Transverse colon (tissue), 4 donors: ENCODE data around the gene RRBP1. TPM values are rescaled to one million over a fixed set of nuclear protein-coding genes. Genes with fewer than 3 reads are reported as not detected.

Experiments used
- DNase-seq: peaks from one replicate; pipeline ENCODE4 v3.0.0-alpha.2; 2019
- H3K27ac ChIP-seq, 4 donors: fragments of 200-600 bp; sonication (generic); 2 replicates each; pipeline ENCODE4 v1.5.1; 2016 to 2018; ENCODE audit warnings: inconsistent platforms in 4 of 4
- H3K27me3 ChIP-seq: fragments of 200-600 bp; sonication (generic); 2 replicates; pipeline ENCODE4 v1.5.1; 2017; ENCODE audit warnings: inconsistent platforms
- H3K36me3 ChIP-seq, 4 donors: fragments of 200-600 bp; sonication (generic); 2 replicates each; pipeline ENCODE4 v1.5.1; 2017 to 2019; ENCODE audit warnings: inconsistent platforms in 4 of 4
- H3K4me1 ChIP-seq, 4 donors: fragments of 200-600 bp; sonication (generic); 2 replicates each; pipeline ENCODE4 v1.5.1; 2017 to 2020; ENCODE audit warnings: inconsistent platforms in 4 of 4
- H3K4me3 ChIP-seq, 4 donors: fragments of 200-600 bp; sonication (generic); 1 replicate in 1 of 4; 2 replicates in 3 of 4; pipeline versions ENCODE4 v1.5.1 to v1.6.1; 2017 to 2019; ENCODE audit warnings: inconsistent platforms in 4 of 4
- H3K9me3 ChIP-seq, 2 donors: fragments of 200-600 bp; sonication (generic); 2 replicates each; pipeline ENCODE4 v1.5.1; 2017 to 2019; ENCODE audit warnings: inconsistent platforms in 2 of 2
- CTCF ChIP-seq, 5 experiments: fragments of 200-600 bp in 3 of 5; fragments of 450-650 bp in 2 of 5; sonication (generic) in 3 of 5; IDR thresholded peaks; 1 replicate in 2 of 5; 2 replicates in 3 of 5; pipeline ENCODE4 v1.5.1; 2016 to 2017; ENCODE audit warnings: antibody characterized with exemption in 5 of 5, inconsistent platforms in 3 of 5, mild to moderate bottlenecking in 2 of 5, moderate library complexity in 1 of 5
- EP300 ChIP-seq: sonication (generic); formaldehyde crosslinking; IDR thresholded peaks from one replicate; pipeline ENCODE4 v1.6.1; 2017; ENCODE audit warnings: antibody characterized with exemption, low read depth
- POLR2A ChIP-seq: fragments of 450-650 bp; IDR thresholded peaks from one replicate; pipeline ENCODE4 v1.6.1; 2016; ENCODE audit warnings: antibody characterized with exemption, mild to moderate bottlenecking, moderate library complexity
- POLR2AphosphoS5 ChIP-seq, 3 donors: sonication (generic); formaldehyde crosslinking; IDR thresholded peaks; one replicate each; pipeline ENCODE4 v1.6.1; 2016; ENCODE audit warnings: antibody characterized with exemption in 3 of 3
- WGBS, 2 donors: methylation state at CpG; one replicate each; pipeline ENCODE4 v1.1.5; 2018; ENCODE audit warnings: low coverage in 1 of 2; 5-methylcytosine and 5-hydroxymethylcytosine counted together
- in situ Hi-C, 4 donors: fragments of 200-750 bp; cut with MboI; loops; one replicate each; pipeline versions ENCODE4 v1.15.0 to v1.15.1; 2017; ENCODE audit warnings: low sequenced_read_pairs in 3 of 4, low pct_ligation_motif_present in 1 of 4, low pct_unique_long_range_greater_than_20kb in 1 of 4
- intact Hi-C: fragments of 100-400 bp; cut with DNase I; formaldehyde crosslinking; loops from one replicate; pipeline ENCODE4 v1.15.1; 2023; ENCODE audit warnings: low total_unique reads
- total RNA-seq, 4 donors: library from RNA; depleted of rRNA; stranded (reverse); fragments of >200 nt; gene quantifications; one replicate each; pipeline ENCODE4 v1.1.0, GENCODE V29; 2016

RRBP1 gene
- total RNA-seq, 4 donors from 2014 or later, result 219 to 403 (median 288) TPM

GRCh38 chr20:17568972-17569521 is 113.0 kb downstream of the RRBP1 start:
- Histone ChIP-seq H3K36me3 (no peaks in the 10 kb centered on the region), H3K4me3 (peak overlapping the region; percentile 6 to 97 (median 87))
- TF ChIP-seq CTCF (IDR thresholded peaks at IDR 0.05), result no peak
- peak; percentile 76 for TF ChIP-seq POLR2A
- peak; percentile 30 for TF ChIP-seq EP300
- TF ChIP-seq POLR2AphosphoS5 (IDR thresholded peaks at IDR 0.05), result peak; percentile 90

GRCh38 chr20:17568045-17568788 is 113.8 kb downstream of the RRBP1 start:
- H3K27me3 ChIP-seq, result no peaks in the 10 kb centered on the region
- peak overlapping the region; percentile 6 to 97 (median 87) for H3K4me3 ChIP-seq
- H3K27ac ChIP-seq, result peak overlapping the region; percentile 98 to 100 (median 98)
- intact Hi-C loops (no loop called here), in situ Hi-C loops (no loop called here)
- TF ChIP-seq POLR2A (no peak), EP300 (no peak)
- H3K9me3 ChIP-seq, result no peaks in the 10 kb centered on the region
- H3K4me1 ChIP-seq, result peaks cover 13 to 53% (median 42%) of the 10 kb centered on the region in 4 donors
- H3K36me3 ChIP-seq, result no peaks in the 10 kb centered on the region
- WGBS, 2 donors, result 64 to 72% methylated on average over 5 to 6 of the region's 6 CpGs
- no peak for DNase-seq

More at GRCh38 chr20:17568972-17569521, 113.0 kb downstream of the RRBP1 start:
- in situ Hi-C loops (no loop called here), intact Hi-C loops (no loop called here)
- peak; percentile 90 for DNase-seq
- no peaks in the 10 kb centered on the region for H3K27me3 ChIP-seq
- WGBS, 2 donors, result 0 to 4% methylated on average over 7 to 30 of the region's 38 CpGs
- H3K4me1 ChIP-seq, result peaks cover 14 to 61% (median 50%) of the 10 kb centered on the region in 4 donors
- no peaks in the 10 kb centered on the region for H3K9me3 ChIP-seq
- peak overlapping the region; percentile 98 to 100 (median 98) for H3K27ac ChIP-seq

- peaks cover 6 to 39% (median 30%) of the 10 kb centered on the region in 4 donors for H3K4me1 ChIP-seq
- H3K27ac ChIP-seq, result peak overlapping the region; percentile 98 to 100 (median 98)
- intact Hi-C loops, result no loop called here
Observed at GRCh38 chr20:17566345-17566744, 115.7 kb downstream of the RRBP1 start.

GRCh38 chr20:17565169-17565845 is 116.7 kb downstream of the RRBP1 start:
- no peaks in the 10 kb centered on the region for H3K27me3 ChIP-seq
- H3K27ac ChIP-seq, result peak overlapping the region; percentile 98 to 100 (median 98)

More at GRCh38 chr20:17566345-17566744, 115.7 kb downstream of the RRBP1 start:
- no peaks in the 10 kb centered on the region for H3K9me3 ChIP-seq
- H3K27me3 ChIP-seq, result no peaks in the 10 kb centered on the region
- H3K4me3 ChIP-seq, result no peak overlapping the region
- in situ Hi-C loops, result no loop called here
- no peaks in the 10 kb centered on the region for H3K36me3 ChIP-seq
- 90 to 100% methylated on average over 1 to 3 of the region's 3 CpGs for WGBS, 2 donors
- TF ChIP-seq POLR2A, result no peak
- DNase-seq, result no peak

More at GRCh38 chr20:17565169-17565845, 116.7 kb downstream of the RRBP1 start:
- TF ChIP-seq CTCF (IDR thresholded peaks at IDR 0.05), result no peak
- peak in 2 of 3 donors; percentile 50 to 56 for TF ChIP-seq POLR2AphosphoS5 (IDR thresholded peaks at IDR 0.05)
- intact Hi-C loops (no loop called here), in situ Hi-C loops (no loop called here)
- H3K4me3 ChIP-seq, result no peak overlapping the region
- 21 to 33% methylated on average over 2 to 4 of the region's 4 CpGs for WGBS, 2 donors
- H3K4me1 ChIP-seq, result peaks cover 6 to 38% (median 28%) of the 10 kb centered on the region in 4 donors
- no peak for DNase-seq
- H3K9me3 ChIP-seq, result no peaks in the 10 kb centered on the region
- no peaks in the 10 kb centered on the region for H3K36me3 ChIP-seq

Other genes with a start within 250 kb of the RRBP1 start
- gene BFSP1, start 150.9 kb downstream of the RRBP1 start, total RNA-seq, result under 1 TPM in 3 of 4 donors, not detected in 1; 0.75 to 1.00 (median 0.82) TPM
- gene DSTN, start 112.2 kb downstream of the RRBP1 start, total RNA-seq, result 100 to 1,000 TPM; 280 to 589 (median 373) TPM
- not detected for gene BANF2, start 17.7 kb upstream of the RRBP1 start, total RNA-seq